Activated CD8-positive, alpha-beta memory T cell treated with anti-CD3 and anti-CD28 coated beads for 48 hours (primary cell): ENCODE measurements around the gene SLC46A3.
"Not testable (repeated sequence)": the region's sequence is repeated elsewhere in the genome, so short reads cannot be mapped to it uniquely, and the experiment has no call there.

Source experiments
- DNase-seq, 3 experiments: peaks; one replicate each; pipeline ENCODE4 v3.0.0-alpha.2; 2020; ENCODE audit warnings: low read depth in 2 of 3, low spot score in 2 of 3

SLC46A3 gene

DNA sequence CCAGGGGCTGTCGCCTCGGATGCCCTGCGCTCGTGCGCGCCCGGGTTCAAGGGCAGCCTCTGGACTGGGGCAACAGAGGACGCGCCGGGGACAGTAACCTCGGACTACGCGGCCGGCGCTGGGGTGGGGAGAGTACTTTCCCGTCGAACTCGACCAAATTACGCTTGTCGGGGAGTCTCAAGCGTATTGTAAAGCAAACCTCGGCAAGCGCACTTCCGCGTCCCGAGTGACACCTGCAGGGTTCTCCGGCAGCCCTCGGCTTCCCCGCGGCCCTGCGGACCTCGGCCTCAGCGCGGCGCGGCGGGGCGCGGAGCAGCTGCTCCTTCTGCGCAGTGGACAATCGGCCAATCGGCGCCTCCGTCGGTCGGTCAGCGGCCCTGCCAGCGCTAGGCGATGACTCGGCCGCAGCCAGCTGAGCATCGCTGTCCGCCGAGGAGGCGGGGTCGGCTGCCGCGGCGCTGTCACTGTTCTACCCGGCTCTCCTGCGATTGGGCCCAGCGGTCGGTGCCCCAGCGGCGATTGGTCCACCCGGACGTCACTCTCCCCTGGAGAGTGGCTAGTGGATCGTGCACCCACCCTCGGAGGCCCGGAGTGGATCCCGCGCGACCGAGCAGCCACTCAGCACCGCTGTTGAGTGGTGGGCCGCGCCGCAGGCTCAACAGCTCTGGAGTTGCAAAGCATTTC is at the start of gene SLC46A3:
SLC46A3 (minus strand) TSS at position 428 of the 684 bp plus-strand sequence. CDS start 972 bp downstream, outside the sequence.
- peak; percentile 84 to 92 (median 90) for DNase-seq

- no peak for DNase-seq
Measured at GRCh38 chr13:28763887-28764286, 45.1 kb upstream of the SLC46A3 start.

DNA sequence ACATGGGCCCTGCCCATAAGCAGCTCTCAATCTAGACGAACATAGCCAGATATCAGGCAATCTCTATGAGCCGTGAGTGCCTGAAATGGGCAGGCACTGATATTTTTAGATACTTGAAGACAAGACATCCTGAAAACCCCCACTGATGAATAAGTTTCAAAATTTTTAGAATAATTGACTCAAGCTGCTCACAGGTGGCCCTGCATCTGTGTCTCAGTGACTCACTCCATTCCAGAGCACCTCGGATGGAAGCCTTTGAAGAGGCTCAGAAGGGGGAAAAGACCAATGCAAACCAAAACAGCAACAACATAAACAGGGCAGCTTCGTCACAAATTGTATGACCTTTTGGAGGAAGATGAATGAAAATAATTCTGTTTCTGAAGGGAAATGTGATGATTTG is 42.8 kb upstream of the SLC46A3 start:
- DNase-seq: no peak

DNA sequence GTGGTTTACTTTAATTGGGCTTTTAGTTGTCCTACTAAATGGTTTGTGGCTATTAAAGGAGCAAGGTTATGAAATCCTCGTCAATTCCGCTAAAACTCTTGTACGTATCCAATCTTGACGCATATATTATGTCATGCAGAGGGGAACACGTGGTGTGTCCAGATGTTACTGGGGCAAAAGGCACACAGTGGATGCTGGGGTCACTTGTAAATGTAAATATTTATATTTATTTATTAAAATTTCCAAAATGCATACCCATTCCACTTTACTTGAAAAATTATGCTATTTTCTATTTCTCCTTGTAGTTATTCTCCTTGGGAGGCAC is 36.7 kb upstream of the SLC46A3 start:
- DNase-seq: no peak

- no peak for DNase-seq
Measured at GRCh38 chr13:28754698-28755545, 36.2 kb upstream of the SLC46A3 start.

- DNase-seq: no peak
Measured at GRCh38 chr13:28753946-28754345, 35.2 kb upstream of the SLC46A3 start.

GRCh38 chr13:28753208-28753892 is 34.6 kb upstream of the SLC46A3 start:
- no peak for DNase-seq

GRCh38 chr13:28751175-28751960 is 32.6 kb upstream of the SLC46A3 start:
- no peak for DNase-seq

- no peak for DNase-seq
Measured at GRCh38 chr13:28750187-28751045, 31.6 kb upstream of the SLC46A3 start.

GRCh38 chr13:28747851-28748250 is 29.1 kb upstream of the SLC46A3 start:
- no peak for DNase-seq

DNA sequence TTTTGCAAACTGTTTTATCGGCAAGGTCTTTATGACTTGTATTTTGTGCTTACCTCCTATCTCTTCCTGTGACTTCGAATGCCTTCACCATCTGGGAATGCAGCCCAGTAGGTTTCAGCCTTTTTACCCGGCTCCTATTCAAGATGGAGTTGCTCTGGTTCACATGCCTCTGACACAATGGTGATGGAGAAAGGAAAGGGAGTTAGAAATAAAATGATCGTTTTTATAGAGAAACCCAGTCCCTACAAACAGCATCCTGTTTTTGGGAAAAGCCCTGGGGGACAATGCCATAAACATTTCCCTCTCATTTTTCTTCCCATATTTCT is 27.5 kb upstream of the SLC46A3 start:
- no peak for DNase-seq

- no peak for DNase-seq
Measured at GRCh38 chr13:28744656-28745055, 25.9 kb upstream of the SLC46A3 start.

DNA sequence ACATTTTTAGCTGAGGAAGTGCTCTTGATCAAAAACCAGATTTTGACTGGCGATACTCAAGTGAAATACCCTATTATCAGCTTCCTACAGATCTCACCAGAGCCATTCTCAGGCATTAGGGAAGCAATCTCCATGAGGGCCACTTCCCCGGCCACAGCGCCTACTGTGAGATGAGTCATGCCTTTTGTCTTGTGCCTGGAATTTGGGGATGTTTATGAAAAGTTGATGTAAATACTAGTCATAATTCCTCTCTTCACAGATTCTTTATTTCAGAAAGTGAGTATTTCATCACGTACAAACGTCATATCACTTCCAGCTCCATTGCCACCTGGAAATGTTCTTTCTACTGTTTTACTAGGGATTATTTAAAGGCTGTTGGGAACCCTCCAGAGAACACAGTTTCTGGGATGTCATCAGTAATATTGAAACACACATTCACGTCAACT is 25.3 kb upstream of the SLC46A3 start:
- DNase-seq: no peak

GRCh38 chr13:28743499-28744083 is 24.8 kb upstream of the SLC46A3 start:
- DNase-seq: no peak

- no peak for DNase-seq
Measured at GRCh38 chr13:28743020-28743419, 24.2 kb upstream of the SLC46A3 start.

- DNase-seq: not testable (repeated sequence)
Measured at GRCh38 chr13:28742445-28742844, 23.7 kb upstream of the SLC46A3 start.

- DNase-seq: no peak
Measured at GRCh38 chr13:28741084-28741491, 22.3 kb upstream of the SLC46A3 start.

- no peak for DNase-seq
Measured at GRCh38 chr13:28739376-28739775, 20.6 kb upstream of the SLC46A3 start.

DNA sequence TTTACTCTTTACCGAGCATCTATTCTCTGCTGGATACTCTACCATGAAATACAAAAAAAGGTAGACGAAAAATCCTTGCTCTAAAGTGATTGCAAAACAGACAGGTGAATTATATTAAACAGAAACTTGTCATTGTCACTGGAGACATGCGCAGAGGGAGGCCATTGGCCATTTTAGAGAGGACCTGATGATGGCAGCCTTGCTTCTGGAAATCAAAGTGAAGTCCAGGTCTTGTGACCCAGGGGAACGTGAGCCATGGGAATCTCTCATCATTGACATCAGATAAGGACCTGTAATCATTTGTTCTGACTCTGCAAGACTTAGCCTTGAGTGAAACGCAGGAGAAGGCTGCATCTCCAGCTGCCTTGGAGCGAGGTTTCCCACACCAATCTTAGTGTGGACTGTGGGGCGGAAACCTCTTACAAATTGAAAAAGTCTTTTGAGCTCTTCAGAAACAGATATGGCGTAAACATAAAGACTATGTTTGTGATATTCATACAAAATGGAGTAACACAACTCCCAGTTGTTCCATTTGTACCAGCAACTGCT is 16.8 kb upstream of the SLC46A3 start:
- DNase-seq: no peak

DNA sequence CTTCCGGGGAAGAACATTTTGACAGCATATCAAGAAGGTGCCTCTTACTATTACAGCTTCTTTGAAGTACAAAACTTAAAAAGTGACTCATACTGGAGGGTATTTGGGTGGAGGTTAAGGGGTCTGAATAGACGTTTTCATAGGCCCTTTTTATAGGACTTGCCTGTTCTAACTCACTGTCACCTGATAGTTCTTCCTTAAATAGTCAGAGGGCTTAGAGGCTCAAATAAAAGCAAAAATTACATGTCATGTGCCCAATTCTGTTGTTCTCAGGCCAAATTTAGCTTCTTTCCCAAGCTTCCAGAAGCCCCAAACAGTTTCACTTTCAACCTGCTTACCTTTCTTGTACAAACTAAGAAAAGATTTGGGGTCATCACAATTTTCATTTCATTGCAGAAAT is 16.1 kb upstream of the SLC46A3 start:
- DNase-seq: no peak
